GM19240 (cell line): Measurements from ENCODE around the gene GXYLT1.
A peak's percentile ranks its signal among the peaks of the same experiment; 100 is the strongest.
"Not testable (repeated sequence)": the region's sequence is repeated elsewhere in the genome, so short reads cannot be mapped to it uniquely, and the experiment has no call there.

ENCODE experiments used
- DNase-seq: peaks from one replicate; pipeline ENCODE4 v3.0.0; 2011; ENCODE audit warnings: low spot score; ENCODE audit not compliant: insufficient read length

The GXYLT1 gene

DNA sequence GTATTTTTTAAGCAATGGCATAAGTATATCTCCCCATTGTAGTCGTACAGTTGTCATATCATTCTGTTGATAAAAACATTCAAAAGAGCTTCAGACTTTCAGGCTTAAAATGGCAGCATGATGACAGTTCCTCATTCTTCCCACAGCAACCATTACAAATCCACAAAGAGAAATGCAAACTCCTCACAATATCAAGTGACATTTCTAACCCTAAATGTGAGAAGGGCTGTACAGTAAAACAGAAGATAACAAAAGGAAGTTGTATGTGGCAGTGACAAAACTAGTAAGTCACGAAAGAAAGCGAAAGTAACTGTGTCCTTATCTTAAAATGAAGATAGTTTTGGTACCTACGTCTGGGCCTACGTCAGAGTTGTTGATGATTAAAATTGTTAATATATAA lies 46.7 kb downstream of the GXYLT1 start:
- peak; percentile 7 for DNase-seq

DNA sequence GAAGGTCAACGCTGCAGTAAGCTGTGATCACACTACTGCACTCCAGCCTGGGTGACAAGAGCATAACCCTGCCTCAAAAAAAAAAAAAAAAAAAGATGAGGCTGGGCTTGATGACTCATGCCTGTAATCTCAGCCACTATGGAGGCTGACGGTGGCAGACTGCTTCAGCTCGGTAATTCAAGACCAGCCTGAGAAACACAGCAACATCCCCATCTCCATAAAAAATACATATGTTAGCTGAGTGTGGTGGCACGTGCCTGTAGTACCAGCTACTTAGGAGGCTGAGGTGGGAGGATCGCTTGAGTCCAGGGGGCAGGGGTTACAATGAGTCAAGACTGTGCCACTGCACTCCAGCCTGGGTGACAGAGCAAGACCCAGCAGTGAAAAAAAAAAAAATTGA lies 50.4 kb downstream of the GXYLT1 start:
- no peak for DNase-seq

DNA sequence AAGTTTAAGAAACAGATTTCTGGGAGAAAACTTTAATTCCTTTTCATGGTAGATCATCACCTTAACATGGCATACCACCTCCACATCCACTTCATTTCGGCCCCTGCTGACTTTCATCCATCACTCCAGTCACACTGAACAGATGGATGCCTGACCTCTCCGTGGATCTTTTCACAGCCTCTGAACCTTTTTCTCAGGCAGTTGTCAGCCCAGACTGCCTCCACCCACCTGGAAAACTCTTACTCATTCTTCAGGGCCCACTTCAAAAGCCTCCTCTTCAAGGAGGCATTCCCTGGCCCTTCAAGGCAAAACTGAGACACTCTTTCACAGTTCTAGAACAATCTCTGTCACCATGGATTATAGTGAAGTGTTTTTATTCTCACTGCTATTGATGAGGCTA lies 52.9 kb downstream of the GXYLT1 start:
- no peak for DNase-seq

DNA sequence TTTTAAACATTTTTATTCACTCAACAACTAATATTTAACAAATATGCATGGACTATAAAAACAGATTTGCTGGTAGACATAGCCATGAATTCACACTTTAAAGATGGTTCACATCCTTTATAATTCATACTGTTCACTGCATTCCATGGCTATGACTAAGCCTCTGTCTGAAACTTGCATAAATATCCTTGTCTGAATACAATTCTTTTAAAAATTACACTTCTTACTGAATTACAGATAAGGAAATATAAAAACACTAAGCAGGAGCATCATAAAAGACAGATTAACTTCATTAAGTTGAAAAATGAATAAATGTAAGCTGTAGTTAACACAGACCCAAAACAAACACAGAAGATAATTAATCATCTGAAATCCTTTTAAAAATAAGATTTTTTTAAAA lies 53.8 kb downstream of the GXYLT1 start:
- no peak for DNase-seq

DNA sequence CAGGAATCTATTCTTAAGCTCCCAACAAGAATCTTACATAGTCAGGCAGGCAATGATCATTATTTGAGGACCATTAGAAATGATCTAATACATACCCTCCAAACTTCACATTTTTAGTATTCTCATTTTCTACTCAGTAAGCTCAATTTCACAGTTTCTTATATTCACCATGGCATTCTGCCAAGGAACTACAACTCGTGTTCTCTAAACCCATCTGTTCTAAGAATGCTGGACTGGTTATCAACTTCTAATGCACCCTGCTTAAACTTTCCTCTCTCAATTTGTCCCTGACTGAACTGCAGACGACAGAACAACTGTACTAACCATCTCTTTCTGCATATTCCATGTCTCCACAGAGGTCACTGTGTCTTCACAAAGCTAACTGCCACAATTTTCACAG lies 58.6 kb downstream of the GXYLT1 start:
- no peak for DNase-seq

DNA sequence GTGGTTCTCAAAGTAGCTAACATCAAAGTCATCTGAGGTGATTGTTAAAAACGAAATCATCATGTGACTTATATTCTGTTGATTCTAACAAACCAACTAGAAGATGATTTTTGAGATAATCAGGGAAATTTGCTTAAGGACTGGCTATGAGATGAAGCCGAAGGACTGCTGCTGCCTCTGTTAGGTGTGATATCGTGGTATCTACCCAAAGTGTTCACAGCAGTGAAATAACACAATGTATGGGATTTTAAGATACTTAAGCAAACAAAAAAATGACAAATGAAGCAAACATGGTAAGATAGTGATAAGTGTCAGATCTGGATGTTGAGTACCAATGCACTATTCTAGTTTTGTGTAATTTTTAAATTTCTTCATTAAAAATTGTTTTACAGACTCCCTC lies 59.1 kb downstream of the GXYLT1 start:
- no peak for DNase-seq

DNA sequence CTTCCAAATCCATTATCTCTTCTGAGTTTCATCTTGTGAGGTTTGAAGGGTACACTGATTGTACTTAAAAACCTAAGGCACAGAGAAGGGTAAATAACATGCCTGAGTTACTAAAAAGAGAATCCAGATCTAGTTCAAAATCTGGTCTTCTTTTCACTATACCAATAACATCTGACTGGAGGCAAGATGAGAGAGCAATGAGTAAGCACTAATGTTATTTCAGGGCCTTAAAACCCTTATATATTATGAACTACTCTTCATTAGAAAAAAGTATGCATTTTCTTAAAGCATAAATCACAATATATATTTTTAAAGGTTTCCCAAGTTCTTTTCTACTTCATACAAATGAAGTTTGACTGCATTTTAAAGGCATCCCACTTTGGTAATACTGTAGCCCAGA lies 60.2 kb downstream of the GXYLT1 start:
- DNase-seq: no peak

DNA sequence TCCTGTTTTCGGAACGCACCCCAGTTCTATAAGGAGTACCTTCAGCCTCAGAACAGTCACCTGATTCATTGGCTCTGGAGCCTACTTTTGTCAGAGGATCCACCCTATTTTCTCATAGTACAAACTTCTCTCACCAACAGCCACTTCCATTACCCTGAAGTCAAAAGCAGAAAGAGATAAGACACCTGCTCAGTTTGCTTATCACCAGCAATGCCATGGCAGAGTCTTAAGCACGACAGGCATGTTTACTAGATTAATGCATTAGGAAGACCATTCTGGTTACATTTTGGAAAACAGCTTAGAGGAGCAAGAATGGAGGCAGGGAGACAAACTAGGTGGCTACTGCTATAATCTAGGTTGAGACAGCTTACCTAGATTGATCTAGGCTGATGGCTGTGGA lies 67.7 kb downstream of the GXYLT1 start:
- DNase-seq: no peak

DNA sequence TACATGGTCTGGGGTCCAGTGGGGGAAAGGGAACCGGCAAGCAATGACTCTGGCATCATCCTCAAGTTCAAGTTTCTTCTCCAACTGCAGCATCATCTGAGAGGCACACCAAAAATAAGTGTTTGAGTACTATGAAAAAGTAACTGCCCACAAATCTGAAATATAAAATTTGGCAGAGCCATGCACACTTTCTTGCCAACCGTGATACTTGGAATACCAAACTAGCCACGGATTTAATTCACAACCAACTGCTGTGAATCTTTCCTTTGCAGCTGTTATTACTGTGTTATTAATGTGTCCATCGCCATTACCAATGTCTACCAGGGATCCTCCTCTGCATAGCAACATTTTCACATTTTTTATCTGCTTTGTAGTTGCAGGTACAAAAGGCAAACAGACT lies 74.6 kb downstream of the GXYLT1 start:
- DNase-seq: no peak

DNA sequence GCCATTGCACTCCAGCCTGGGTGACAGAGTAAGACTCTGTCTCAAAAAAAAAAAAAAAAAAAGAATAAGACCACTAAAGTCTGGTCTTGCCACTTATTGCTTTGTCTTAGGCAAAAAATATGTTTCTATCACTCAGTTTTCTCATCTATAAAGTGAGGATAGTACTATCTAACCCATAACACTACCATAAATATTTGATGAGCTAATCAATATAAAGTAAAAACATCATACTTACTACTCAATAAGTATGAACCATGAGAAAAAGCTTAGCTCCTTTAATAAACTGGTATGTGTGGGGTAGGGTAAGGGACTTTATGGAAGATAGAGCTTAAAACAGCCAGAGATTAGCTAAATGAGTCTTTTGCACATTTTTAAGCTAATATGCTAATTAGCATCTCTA lies 85.5 kb downstream of the GXYLT1 start:
- no peak for DNase-seq

DNA sequence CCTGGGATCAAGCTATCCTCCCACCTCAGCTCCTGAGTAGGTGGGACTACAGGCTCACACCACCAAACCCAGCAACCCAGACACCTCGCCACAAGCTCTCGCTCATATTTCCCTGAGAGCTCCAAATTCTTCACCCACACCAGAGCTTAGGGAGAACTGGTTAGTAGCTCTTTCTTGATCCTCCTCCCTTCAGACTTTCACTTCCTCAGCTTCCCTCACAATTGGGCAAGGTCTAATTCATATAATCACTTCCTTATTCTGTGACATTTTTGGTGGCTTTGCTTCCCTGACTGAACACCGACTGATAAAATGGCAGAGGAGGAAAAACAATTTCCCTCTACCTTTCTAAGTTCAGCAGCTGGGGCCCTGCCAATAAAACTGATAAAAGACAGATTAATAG lies 88.5 kb downstream of the GXYLT1 start:
- peak; percentile 12 for DNase-seq

DNA sequence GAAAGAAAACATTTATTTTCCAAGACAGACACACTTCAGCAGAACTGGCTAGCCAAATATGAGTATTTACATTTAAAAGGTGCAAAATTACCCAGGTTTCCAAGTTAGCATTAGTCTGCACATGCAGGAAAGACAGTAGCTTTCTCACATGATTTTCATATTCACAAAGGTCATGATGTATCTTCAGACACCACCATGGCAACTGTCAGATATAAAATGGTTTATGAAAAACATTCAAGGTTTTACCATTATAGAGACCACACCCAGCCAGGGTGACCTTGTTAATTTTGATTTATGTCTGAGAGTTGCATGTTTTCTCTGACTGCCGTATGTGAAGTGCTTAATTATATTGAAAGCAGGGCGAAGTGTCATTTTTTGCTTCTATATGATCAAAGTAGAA lies 91.2 kb downstream of the GXYLT1 start:
- DNase-seq: no peak

DNA sequence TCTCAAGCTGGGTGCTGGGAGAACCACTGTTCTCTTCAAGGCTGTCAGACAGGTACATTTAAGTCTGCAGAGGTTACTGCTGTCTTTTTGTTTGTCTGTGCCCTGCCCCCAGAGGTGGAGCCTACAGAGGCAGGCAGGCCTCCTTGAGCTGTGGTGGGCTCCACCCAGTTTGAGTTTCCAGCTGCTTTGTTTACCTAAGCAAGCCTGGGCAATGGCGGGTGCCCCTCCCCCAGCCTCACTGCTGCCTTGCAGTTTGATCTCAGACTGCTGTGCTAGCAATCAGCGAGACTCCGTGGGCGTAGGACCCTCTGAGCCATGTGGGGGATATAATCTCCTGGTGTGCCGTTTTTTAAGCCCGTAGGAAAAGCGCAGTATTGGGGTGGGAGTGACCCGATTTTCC lies 95.7 kb downstream of the GXYLT1 start:
- DNase-seq: not testable (repeated sequence)

DNA sequence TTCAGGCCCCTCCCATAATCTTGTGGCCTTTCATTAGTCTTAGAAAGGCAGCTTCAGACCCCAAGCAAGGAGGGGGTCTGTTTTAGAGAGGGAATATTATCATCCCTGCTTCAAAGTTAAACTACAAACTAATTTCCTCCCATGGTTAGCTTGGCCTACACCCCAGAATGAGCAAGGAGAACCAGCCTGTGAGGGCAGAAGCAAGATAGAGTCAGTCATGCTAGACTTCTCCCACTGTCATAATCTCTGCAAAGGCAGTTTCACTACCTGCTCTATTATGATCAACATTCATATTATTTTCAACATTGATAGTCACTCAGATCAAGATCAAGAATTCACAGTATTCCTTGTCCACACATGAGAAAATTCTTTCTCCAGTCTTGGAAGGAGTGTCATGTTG lies 105.1 kb downstream of the GXYLT1 start:
- no peak for DNase-seq

DNA sequence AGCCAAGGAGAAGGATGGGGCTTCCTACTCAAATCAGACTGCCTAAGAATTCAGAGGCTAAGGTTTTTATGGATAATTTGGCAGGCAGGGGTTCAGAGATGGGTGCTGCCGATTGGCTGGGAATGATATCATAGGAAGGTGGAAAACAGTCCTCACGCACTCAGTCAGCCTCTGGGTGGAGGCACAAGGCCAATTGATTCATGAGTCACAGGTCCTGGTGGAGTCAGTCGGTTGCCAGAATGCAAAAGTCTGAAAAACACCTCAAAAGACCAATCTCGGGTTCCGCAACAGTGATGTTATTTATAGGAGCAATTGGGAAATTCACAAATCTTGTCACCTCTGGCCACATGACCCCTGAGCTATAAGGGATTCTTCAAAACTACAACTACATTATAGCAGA lies 105.5 kb downstream of the GXYLT1 start:
- DNase-seq: no peak

DNA sequence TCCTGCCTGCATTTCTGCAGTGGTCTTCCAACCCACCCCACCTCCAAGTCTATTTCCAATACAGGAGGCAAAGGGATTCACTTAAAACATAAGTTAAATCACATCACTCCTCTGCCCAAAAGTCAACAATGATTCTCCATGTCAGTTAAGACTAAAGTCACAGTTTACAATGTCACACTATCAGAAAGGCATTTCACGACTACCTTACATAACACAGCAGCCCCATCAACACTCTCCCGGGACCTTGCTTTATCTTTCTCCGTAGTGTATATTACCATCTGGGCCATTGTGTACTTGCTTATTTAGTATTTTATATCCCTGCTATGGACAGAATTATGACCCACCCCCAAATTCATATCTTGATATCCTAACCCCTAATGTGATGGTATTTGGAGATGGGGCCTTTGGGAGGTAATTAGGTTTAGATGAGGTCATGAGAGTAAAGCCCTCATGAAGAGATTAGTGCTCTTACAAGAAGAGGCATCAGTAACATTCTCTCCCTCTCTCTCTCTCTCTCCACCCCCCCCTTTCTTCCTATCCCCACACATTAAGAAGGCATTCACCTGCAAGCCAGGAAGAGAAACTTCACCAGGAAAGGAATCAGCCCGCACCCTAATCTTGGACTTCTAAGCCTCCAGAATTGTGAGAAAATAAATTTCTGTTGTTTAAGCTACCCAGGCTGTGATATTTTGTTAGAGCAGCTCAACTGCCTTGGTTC lies 112.7 kb downstream of the GXYLT1 start:
- DNase-seq: no peak
